K562 (cell line): ENCODE results near the gene HSD17B2. TPM values are rescaled to one million over a fixed set of nuclear protein-coding genes. Genes with fewer than 3 reads are reported as not detected.

ENCODE experiments used
- ATAC-seq: fragments of 200-7000 bp; cut with Tn5 transposase; 3 replicates; pipeline ENCODE4 v1.9.1; 2020; ENCODE audit warnings: moderate library complexity
- BruUV-seq: library from RNA; stranded (reverse); fragments of 400-500 nt; replicated peaks from 2 replicates; lab custom pipeline; 2021; lab: Mats Ljungman, UMichigan
- CTCF ChIA-PET: fragments of 300-600 bp; formaldehyde crosslinking; extraction: SDS; loops from one replicate; lab custom pipeline; 2021; ENCODE audit warnings: low intra/inter-chr PET ratio; lab: Yijun Ruan, JAX
- POLR2A ChIA-PET: fragments of 300-600, 350-650 bp; sonication (Branson Sonifier 250); formaldehyde crosslinking; extraction: SDS; loops from one replicate; lab custom pipeline; 2021; ENCODE audit warnings: antibody characterized with exemption, inconsistent platforms; lab: Yijun Ruan, JAX
- DNase-seq, 4 experiments: peaks; one replicate each; pipeline versions ENCODE4 v3.0.0 to v3.0.0-alpha.2; 2011 to 2018; ENCODE audit warnings: low spot score in 3 of 4, mixed read lengths in 3 of 4; ENCODE audit errors: extremely low read depth in 1 of 4
- FAIRE-seq: peaks from 2 replicates; lab custom pipeline; 2011; peaks lifted over from hg19 to GRCh38; lab: Jason Lieb, UNC
- H2AFZ ChIP-seq: 2 replicates; pipeline ENCODE4 v1.6.0; 2011; ENCODE audit warnings: low read depth, low read length, control low read depth, inconsistent platforms
- H3K27ac ChIP-seq: fragments of 200-600 bp; 3 replicates; pipeline ENCODE4 v1.8.0; 2011; ENCODE audit warnings: low read depth, mild to moderate bottlenecking, control low read depth, inconsistent platforms, low read length, moderate library complexity, mixed read lengths; ENCODE audit errors: extremely low read depth
- H3K27me3 ChIP-seq, 2 experiments: fragments of 300-600 bp in 1 of 2; 2 replicates in 1 of 2; 3 replicates in 1 of 2; pipeline versions ENCODE4 v1.6.0 to v1.8.0; 2011; ENCODE audit warnings: inconsistent platforms in 2 of 2, low read length in 2 of 2, mild to moderate bottlenecking in 1 of 2, mixed read lengths in 1 of 2, moderate library complexity in 1 of 2; ENCODE audit not compliant: control insufficient read depth in 2 of 2, insufficient read depth in 2 of 2
- H3K36me3 ChIP-seq: fragments of 300-600 bp; 3 replicates; pipeline ENCODE4 v1.8.0; 2011; ENCODE audit warnings: mild to moderate bottlenecking, low read length, inconsistent platforms; ENCODE audit not compliant: control insufficient read depth, insufficient read depth
- H3K4me1 ChIP-seq, 2 experiments: fragments of 200-600 bp in 1 of 2; replicated peaks in 1 of 2; 2 replicates in 1 of 2; 3 replicates in 1 of 2; pipeline versions ENCODE4 v1.5.1 to v1.8.0; 2011; ENCODE audit warnings: inconsistent platforms in 2 of 2, low read length in 2 of 2, mild to moderate bottlenecking in 1 of 2, mixed read lengths in 1 of 2, moderate library complexity in 1 of 2; ENCODE audit not compliant: control insufficient read depth in 2 of 2, insufficient read depth in 2 of 2
- H3K4me2 ChIP-seq: 2 replicates; pipeline ENCODE4 v1.6.1; 2011; ENCODE audit warnings: low read length, control low read depth, inconsistent platforms, mixed read lengths; ENCODE audit not compliant: insufficient read depth
- H3K4me3 ChIP-seq: fragments of 200-600 bp; sonication (generic), shearing (Covaris generic); 2 replicates; pipeline ENCODE4 v1.5.1; 2016; ENCODE audit warnings: control low read depth, inconsistent platforms
- H3K79me2 ChIP-seq: fragments of 200-600 bp; 3 replicates; pipeline ENCODE4 v1.8.0; 2011; ENCODE audit warnings: low read length, inconsistent platforms; ENCODE audit not compliant: control insufficient read depth, insufficient read depth
- H3K9ac ChIP-seq, 2 experiments: 2 replicates each; pipeline versions ENCODE4 v1.6.0 to v1.6.1; 2011; ENCODE audit warnings: low read depth in 2 of 2, low read length in 2 of 2, control low read depth in 1 of 2, inconsistent platforms in 1 of 2, mild to moderate bottlenecking in 1 of 2, mixed read lengths in 1 of 2; ENCODE audit not compliant: insufficient read depth in 1 of 2
- H3K9me1 ChIP-seq: one replicate; pipeline ENCODE4 v1.6.0; 2011; ENCODE audit warnings: inconsistent platforms, mild to moderate bottlenecking, low read length, moderate library complexity; ENCODE audit not compliant: control insufficient read depth, insufficient read depth
- H3K9me3 ChIP-seq: replicated peaks from 2 replicates; pipeline ENCODE4 v1.5.1; 2011; ENCODE audit warnings: low read depth, low read length, inconsistent platforms; ENCODE audit not compliant: control insufficient read depth, insufficient read depth
- H4K20me1 ChIP-seq: replicated peaks from 2 replicates; pipeline ENCODE4 v1.6.1; 2011; ENCODE audit warnings: low read length, inconsistent platforms, mixed read lengths; ENCODE audit not compliant: control insufficient read depth, insufficient read depth
- FOXJ2 ChIP-seq: fragments of 200-800 bp; sonication (Bioruptor generic); IDR thresholded peaks from 2 replicates; pipeline ENCODE4 v1.6.1; 2016; ENCODE audit warnings: missing genetic modification characterization, missing compliant biosample characterization
- FUS ChIP-seq: fragments of 200-400 bp; formaldehyde crosslinking; optimal IDR thresholded peaks from 2 replicates; pipeline ENCODE3; 2017; ENCODE audit warnings: low read depth, low read length
- GABPA ChIP-seq: fragments of 200-800 bp; sonication (Bioruptor generic); conservative IDR thresholded peaks from 2 replicates; pipeline ENCODE4 v1.6.1; 2016; ENCODE audit warnings: low read depth, missing genetic modification characterization, missing compliant biosample characterization
- PTRF ChIP-seq: fragments of 450-650 bp; IDR thresholded peaks from 2 replicates; pipeline ENCODE4 v1.6.1; 2016; ENCODE audit warnings: mild to moderate bottlenecking, missing genetic modification characterization, missing compliant biosample characterization
- SLC30A9 ChIP-seq: fragments of 250-450 bp; sonication (Bioruptor Pico); IDR thresholded peaks from 2 replicates; pipeline ENCODE4 v1.8.0; 2022; ENCODE audit warnings: mild to moderate bottlenecking, moderate library complexity
- SRSF3 ChIP-seq: fragments of 200-400 bp; formaldehyde crosslinking; IDR thresholded peaks from 2 replicates; pipeline ENCODE4 v1.6.1; 2016; ENCODE audit warnings: mild to moderate bottlenecking, low read length, moderate library complexity; ENCODE audit not compliant: insufficient read depth
- WGBS: fragments of 100-300 bp; shearing (Covaris generic); methylation state at CpG from one replicate; pipeline ENCODE4 v1.1.6; 2016; ENCODE audit warnings: low coverage, mixed read lengths; ENCODE audit not compliant: insufficient coverage; ENCODE audit errors: missing lambda C conversion rate; 5-methylcytosine and 5-hydroxymethylcytosine counted together
- in situ Hi-C: fragments of 300-500 bp; cut with MboI; formaldehyde crosslinking; loops from 4 replicates; pipeline ENCODE4 v1.15.0; 2018; ENCODE audit warnings: inconsistent platforms, mixed read lengths
- intact Hi-C: fragments of 100-400 bp; cut with micrococcal nuclease; formaldehyde crosslinking; loops from 2 replicates; pipeline ENCODE4 v1.14.2; 2022
- polyA plus RNA-seq, 8 experiments: library from polyadenylated mRNA; depleted of rRNA in 4 of 8; stranded (reverse) in 5 of 8; unstranded in 3 of 8; fragments of >200 nt; fragmentation: Nextera tagmentation in 2 of 8; fragmentation: Illumina TruSeq in 1 of 8; extraction: Ambion mirVana in 2 of 8; extraction: Trizol in 1 of 8; gene quantifications; 2 replicates each; pipeline versions ENCODE4 v1.2.1 to v1.2.3, GENCODE V29; 2011 to 2014; ENCODE audit warnings: inconsistent platforms in 1 of 8, missing spikeins in 1 of 8
- total RNA-seq, 7 experiments: library from RNA; depleted of rRNA in 6 of 7; stranded (reverse); fragments of >200 nt in 6 of 7; fragmentation: Illumina TruSeq in 2 of 7; extraction: Trizol in 2 of 7; gene quantifications; 2 replicates each; pipeline versions ENCODE4 v1.2.1 to v1.2.3, GENCODE V29; 2011 to 2021; ENCODE audit warnings: low replicate concordance in 1 of 7
- TF ChIP-seq, protein P1 (sequence below): fragments of 250-450 bp; sonication (Bioruptor Pico); IDR thresholded peaks from 2 replicates; pipeline ENCODE4 v1.5.0; 2020; ENCODE audit warnings: mild to moderate bottlenecking
- TF ChIP-seq, protein P2 (sequence below), 2 experiments: fragments of 150-350 bp in 1 of 2; IDR thresholded peaks; 2 replicates each; pipeline ENCODE4 v1.6.1; 2012 to 2016; ENCODE audit warnings: low read depth in 2 of 2, low read length in 2 of 2, mild to moderate bottlenecking in 1 of 2, moderate library complexity in 1 of 2

The HSD17B2 gene
- total and polyA plus RNA-seq, 9 of the 15 experiments (the other 6 are each of a cell fraction or from before 2014, with no cell fraction given) = not detected

DNA sequence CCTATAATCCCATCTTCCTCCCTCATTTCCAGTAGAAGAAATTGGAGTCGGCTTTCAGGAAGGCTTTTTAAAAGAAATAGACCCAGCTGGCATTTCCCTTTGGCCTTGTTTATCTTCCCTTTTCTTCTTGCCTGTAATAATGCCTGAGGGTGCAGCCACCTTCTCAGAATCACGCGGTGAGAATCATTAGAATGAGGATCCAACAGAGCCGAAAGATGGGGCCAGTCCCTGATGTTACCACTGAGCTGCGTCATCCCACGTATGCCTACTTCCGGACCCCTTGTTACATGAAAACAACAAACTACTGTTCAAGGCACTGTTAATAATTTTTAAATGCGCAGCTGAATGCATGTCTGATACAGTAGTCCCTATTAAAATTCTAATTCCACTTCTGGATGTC lies 47.9 kb upstream of the HSD17B2 start:
- no TSS peak for BruUV-seq
- H3K27me3 ChIP-seq = peaks cover 3 to 9% of the 10 kb centered on the region in 2 experiments; a peak in 3 of 5 replicates
- WGBS = 1% methylated on average over 8 of the region's 8 CpGs
- ATAC-seq (no peak), DNase-seq (no peak), FAIRE-seq (no peak)
- no peak overlapping the region for H3K4me2 ChIP-seq
- ChIA-PET CTCF (no interaction called here), POLR2A (interaction anchor here (0.6 to 1.4 kb wide), 3 partner anchors 10 to 1460 kb away, joined by 3 to 5 read pairs (median 3); no protein-coding TSS in a partner anchor)
- no peaks in the 10 kb centered on the region for H3K9me1 ChIP-seq
- TF ChIP-seq PTRF (tag) (no peak), FUS (no peak), SRSF3 (no peak), GABPA (tag) (peak; percentile 25; the same call in 1 of the 2 replicates), FOXJ2 (tag) (no peak), SLC30A9 (CRISPR knock-in tag) (no peak)
- TF ChIP-seq, protein P1, sequence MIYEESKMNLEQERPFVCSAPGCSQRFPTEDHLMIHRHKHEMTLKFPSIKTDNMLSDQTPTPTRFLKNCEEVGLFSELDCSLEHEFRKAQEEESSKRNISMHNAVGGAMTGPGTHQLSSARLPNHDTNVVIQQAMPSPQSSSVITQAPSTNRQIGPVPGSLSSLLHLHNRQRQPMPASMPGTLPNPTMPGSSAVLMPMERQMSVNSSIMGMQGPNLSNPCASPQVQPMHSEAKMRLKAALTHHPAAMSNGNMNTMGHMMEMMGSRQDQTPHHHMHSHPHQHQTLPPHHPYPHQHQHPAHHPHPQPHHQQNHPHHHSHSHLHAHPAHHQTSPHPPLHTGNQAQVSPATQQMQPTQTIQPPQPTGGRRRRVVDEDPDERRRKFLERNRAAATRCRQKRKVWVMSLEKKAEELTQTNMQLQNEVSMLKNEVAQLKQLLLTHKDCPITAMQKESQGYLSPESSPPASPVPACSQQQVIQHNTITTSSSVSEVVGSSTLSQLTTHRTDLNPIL (CRISPR knock-in tag) = no peak
- TF ChIP-seq, protein P2, sequence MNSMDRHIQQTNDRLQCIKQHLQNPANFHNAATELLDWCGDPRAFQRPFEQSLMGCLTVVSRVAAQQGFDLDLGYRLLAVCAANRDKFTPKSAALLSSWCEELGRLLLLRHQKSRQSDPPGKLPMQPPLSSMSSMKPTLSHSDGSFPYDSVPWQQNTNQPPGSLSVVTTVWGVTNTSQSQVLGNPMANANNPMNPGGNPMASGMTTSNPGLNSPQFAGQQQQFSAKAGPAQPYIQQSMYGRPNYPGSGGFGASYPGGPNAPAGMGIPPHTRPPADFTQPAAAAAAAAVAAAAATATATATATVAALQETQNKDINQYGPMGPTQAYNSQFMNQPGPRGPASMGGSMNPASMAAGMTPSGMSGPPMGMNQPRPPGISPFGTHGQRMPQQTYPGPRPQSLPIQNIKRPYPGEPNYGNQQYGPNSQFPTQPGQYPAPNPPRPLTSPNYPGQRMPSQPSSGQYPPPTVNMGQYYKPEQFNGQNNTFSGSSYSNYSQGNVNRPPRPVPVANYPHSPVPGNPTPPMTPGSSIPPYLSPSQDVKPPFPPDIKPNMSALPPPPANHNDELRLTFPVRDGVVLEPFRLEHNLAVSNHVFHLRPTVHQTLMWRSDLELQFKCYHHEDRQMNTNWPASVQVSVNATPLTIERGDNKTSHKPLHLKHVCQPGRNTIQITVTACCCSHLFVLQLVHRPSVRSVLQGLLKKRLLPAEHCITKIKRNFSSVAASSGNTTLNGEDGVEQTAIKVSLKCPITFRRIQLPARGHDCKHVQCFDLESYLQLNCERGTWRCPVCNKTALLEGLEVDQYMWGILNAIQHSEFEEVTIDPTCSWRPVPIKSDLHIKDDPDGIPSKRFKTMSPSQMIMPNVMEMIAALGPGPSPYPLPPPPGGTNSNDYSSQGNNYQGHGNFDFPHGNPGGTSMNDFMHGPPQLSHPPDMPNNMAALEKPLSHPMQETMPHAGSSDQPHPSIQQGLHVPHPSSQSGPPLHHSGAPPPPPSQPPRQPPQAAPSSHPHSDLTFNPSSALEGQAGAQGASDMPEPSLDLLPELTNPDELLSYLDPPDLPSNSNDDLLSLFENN (IDR thresholded peaks at IDR 0.05; ENCODE audit: low read depth in 2 of 2, low read length in 2 of 2) = no peak
- H3K36me3 ChIP-seq = no peaks in the 10 kb centered on the region
- no peaks in the 10 kb centered on the region for H3K9me3 ChIP-seq
- intact Hi-C loops = no loop called here
- H4K20me1 ChIP-seq = no peaks in the 10 kb centered on the region
- H3K4me3 ChIP-seq = no peak overlapping the region
- H3K27ac ChIP-seq = no peak overlapping the region
- in situ Hi-C loops = no loop called here
- no peaks in the 10 kb centered on the region for H3K4me1 ChIP-seq
- H3K79me2 ChIP-seq = no peaks in the 10 kb centered on the region
- no peak overlapping the region for H2AFZ ChIP-seq
- no peak overlapping the region for H3K9ac ChIP-seq
